CD4-positive, alpha-beta T cell treated with Interferon gamma for 1 hour (primary cell): ENCODE data around the gene MTG1.
"Not testable (repeated sequence)": the region's sequence is repeated elsewhere in the genome, so short reads cannot be mapped to it uniquely, and the experiment has no call there.

Source experiments
- DNase-seq: peaks from one replicate; pipeline ENCODE4 v3.0.0-alpha.2; 2020

The MTG1 gene

GRCh38 chr10:133401981-133402725, 8.2 kb downstream of the MTG1 start:
- no peak for DNase-seq

- no peak for DNase-seq
Measured at GRCh38 chr10:133403359-133403758, 9.4 kb downstream of the MTG1 start.

- DNase-seq: no peak
Measured at GRCh38 chr10:133403784-133404183, 9.8 kb downstream of the MTG1 start.

GRCh38 chr10:133405272-133405671, 11.3 kb downstream of the MTG1 start:
- DNase-seq: no peak

GRCh38 chr10:133405844-133406527, 12.0 kb downstream of the MTG1 start:
- DNase-seq: no peak

- no peak for DNase-seq
Measured at GRCh38 chr10:133411523-133412380, 17.8 kb downstream of the MTG1 start.

GRCh38 chr10:133412381-133412711, 18.4 kb downstream of the MTG1 start:
- no peak for DNase-seq

- DNase-seq: not testable (repeated sequence)
Measured at GRCh38 chr10:133414401-133414800, 20.4 kb downstream of the MTG1 start.

GRCh38 chr10:133415752-133416151, 21.8 kb downstream of the MTG1 start:
- DNase-seq: no peak

- no peak for DNase-seq
Measured at GRCh38 chr10:133418289-133418993, 24.5 kb downstream of the MTG1 start.

GRCh38 chr10:133419211-133419950, 25.4 kb downstream of the MTG1 start:
- no peak for DNase-seq

GRCh38 chr10:133420028-133420427, 26.1 kb downstream of the MTG1 start:
- DNase-seq: no peak

- no peak for DNase-seq
Measured at GRCh38 chr10:133420579-133420978, 26.6 kb downstream of the MTG1 start.

- no peak for DNase-seq
Measured at GRCh38 chr10:133421336-133422222, 27.6 kb downstream of the MTG1 start.

- DNase-seq: no peak
Measured at GRCh38 chr10:133422223-133422806, 28.4 kb downstream of the MTG1 start.

GRCh38 chr10:133422807-133423771, 29.1 kb downstream of the MTG1 start:
- no peak for DNase-seq

- DNase-seq: not testable (repeated sequence)
Measured at GRCh38 chr10:133424102-133424501, 30.1 kb downstream of the MTG1 start.

- not testable (repeated sequence) for DNase-seq
Measured at GRCh38 chr10:133424601-133425000, 30.6 kb downstream of the MTG1 start, which contains the start of gene SPRN. SPRN (minus strand) TSS chr10:133424625; CDS start chr10:133423681, 944 bp downstream.

- DNase-seq: not testable (repeated sequence)
Measured at GRCh38 chr10:133429571-133429970, 35.6 kb downstream of the MTG1 start.
